GM12892 (cell line): ENCODE data around the gene INO80E.

Experiments
- DNase-seq: peaks from one replicate; pipeline ENCODE4 v3.0.0; 2011; ENCODE audit not compliant: insufficient read length
- FAIRE-seq: peaks from 2 replicates; lab custom pipeline; 2011; peaks lifted over from hg19 to GRCh38; lab: Jason Lieb, UNC
- POLR2A ChIP-seq: IDR thresholded peaks from 2 replicates; pipeline ENCODE4 v1.6.1; 2011; ENCODE audit warnings: low read depth, low read length, control low read depth
- POLR2AphosphoS5 ChIP-seq: IDR thresholded peaks from 2 replicates; pipeline ENCODE4 v1.6.1; 2011; ENCODE audit warnings: low read depth, low read length, control low read depth
- TAF1 ChIP-seq: IDR thresholded peaks from 2 replicates; pipeline ENCODE4 v1.6.1; 2011; ENCODE audit warnings: low read depth, mild to moderate bottlenecking, control low read depth, low read length, borderline replicate concordance

Gene INO80E

DNA sequence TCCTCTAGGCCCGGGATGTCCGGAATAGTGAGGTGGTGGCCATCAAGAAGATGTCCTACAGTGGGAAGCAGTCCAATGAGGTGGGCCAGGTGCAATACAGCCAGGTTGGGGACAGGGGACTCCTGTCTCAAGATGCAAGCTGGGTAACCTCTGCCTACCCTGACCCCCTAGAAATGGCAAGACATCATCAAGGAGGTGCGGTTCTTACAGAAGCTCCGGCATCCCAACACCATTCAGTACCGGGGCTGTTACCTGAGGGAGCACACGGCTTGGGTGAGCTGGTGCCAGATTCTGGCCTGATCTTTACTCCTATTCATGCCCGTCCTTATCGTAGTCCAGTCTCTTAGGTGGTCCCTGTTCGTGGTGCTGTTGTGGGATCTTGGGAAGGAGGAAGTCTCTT, 18.0 kb upstream of the INO80E start:
- no peak for TF ChIP-seq POLR2A
- TF ChIP-seq POLR2AphosphoS5 = no peak
- FAIRE-seq (no peak), DNase-seq (no peak)

- TF ChIP-seq POLR2AphosphoS5 (no peak), TAF1 (no peak), POLR2A (no peak)
- FAIRE-seq = no peak
- DNase-seq = no peak
These were observed 17.3 kb upstream of the INO80E start for GRCh38 chr16:29978564-29979270.

DNA sequence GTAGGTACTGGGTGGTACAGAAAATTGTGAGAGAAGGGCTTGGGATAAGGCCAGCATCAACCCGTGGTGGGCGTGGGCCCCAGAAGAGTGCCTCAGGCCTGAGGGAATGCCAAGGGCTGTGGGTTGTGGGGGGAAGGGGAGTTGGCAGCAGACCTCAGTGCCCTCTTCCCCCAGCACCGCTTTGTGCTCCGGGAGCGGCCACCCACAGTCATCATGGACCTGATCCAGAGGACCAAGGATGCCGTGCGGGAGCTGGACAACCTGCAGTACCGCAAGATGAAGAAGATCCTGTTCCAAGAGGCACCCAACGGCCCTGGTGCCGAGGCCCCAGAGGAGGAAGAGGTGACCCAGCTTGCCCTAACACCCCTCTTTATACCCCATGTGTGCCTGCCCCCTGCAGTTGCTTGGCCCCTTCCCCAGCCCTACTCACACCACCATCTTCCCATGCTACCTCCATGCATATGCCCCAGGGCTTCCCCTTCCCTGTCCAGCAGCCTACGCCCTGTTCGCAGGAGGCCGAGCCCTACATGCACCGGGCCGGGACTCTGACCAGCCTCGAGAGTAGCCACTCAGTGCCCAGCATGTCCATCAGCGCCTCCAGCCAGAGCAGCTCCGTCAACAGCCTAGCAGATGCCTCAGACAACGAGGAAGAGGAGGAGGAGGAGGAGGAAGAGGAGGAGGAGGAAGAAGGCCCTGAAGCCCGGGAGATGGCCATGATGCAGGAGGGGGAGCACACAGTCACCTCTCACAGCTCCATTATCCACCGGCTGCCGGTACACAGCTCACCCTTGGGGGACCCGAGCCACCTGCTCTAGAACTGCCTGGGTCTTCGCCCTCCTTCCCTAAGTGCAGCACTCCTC, 13.3 kb upstream of the INO80E start:
- no peak for DNase-seq
- TF ChIP-seq POLR2A = no peak
- no peak for TF ChIP-seq POLR2AphosphoS5
- no peak for TF ChIP-seq TAF1
- no peak for FAIRE-seq

GRCh38 chr16:29983420-29984136, 12.5 kb upstream of the INO80E start:
- TF ChIP-seq TAF1 (no peak), POLR2AphosphoS5 (no peak), POLR2A (no peak)
- no peak for DNase-seq
- FAIRE-seq = no peak

DNA sequence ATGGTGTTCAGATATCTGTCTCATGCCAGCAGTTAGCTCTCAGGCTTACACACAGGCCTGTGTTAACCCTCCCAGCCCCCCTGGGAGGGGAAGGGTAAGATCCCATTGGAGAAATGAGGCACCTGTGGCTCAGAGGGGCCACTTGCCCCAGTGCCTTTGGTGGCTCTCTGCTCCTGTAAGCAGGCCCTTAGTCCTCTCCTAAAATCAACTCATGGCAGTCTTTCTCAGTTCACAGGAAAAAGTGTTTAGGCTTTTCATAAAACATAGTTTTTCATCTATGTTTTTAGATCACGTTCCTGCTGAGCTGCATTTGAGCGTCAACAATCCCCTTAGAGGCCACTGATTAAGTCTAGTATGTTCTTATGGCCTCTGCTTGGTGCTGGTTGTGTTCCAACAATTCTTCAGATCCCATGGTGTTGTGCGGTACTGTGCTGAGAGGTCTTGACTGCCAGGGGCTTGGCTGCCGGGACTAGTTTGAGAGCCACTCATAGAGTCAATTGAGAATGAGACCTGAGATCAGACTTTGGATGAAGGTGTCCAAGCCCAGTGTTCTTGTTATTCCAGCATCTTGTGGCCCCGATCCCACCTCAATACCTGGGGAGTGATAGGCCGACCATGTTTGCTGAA, 11.8 kb upstream of the INO80E start:
- DNase-seq (no peak), FAIRE-seq (no peak)
- TF ChIP-seq POLR2AphosphoS5 = no peak

GRCh38 chr16:29984764-29985147, 11.3 kb upstream of the INO80E start:
- DNase-seq (no peak), FAIRE-seq (no peak)
- no peak for TF ChIP-seq POLR2AphosphoS5
- no peak for TF ChIP-seq POLR2A

DNA sequence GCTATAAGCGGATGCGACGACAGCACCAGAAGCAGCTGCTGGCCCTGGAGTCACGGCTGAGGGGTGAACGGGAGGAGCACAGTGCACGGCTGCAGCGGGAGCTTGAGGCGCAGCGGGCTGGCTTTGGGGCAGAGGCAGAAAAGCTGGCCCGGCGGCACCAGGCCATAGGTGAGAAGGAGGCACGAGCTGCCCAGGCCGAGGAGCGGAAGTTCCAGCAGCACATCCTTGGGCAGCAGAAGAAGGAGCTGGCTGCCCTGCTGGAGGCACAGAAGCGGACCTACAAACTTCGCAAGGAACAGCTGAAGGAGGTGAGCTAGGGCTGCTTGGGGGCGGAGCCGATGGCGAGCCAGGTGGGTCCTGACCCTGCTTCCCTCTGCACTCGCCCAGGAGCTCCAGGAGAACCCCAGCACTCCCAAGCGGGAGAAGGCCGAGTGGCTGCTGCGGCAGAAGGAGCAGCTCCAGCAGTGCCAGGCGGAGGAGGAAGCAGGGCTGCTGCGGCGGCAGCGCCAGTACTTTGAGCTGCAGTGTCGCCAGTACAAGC, 10.7 kb upstream of the INO80E start:
- no peak for DNase-seq

GRCh38 chr16:29986231-29986630, 9.8 kb upstream of the INO80E start:
- no peak for FAIRE-seq
- TF ChIP-seq POLR2A (no peak), TAF1 (no peak), POLR2AphosphoS5 (no peak)
- DNase-seq = no peak

More for the DNA sequence above, 10.7 kb upstream of the INO80E start:
- no peak for TF ChIP-seq POLR2AphosphoS5
- TF ChIP-seq POLR2A = no peak
- TF ChIP-seq TAF1 = no peak
- no peak for FAIRE-seq

DNA sequence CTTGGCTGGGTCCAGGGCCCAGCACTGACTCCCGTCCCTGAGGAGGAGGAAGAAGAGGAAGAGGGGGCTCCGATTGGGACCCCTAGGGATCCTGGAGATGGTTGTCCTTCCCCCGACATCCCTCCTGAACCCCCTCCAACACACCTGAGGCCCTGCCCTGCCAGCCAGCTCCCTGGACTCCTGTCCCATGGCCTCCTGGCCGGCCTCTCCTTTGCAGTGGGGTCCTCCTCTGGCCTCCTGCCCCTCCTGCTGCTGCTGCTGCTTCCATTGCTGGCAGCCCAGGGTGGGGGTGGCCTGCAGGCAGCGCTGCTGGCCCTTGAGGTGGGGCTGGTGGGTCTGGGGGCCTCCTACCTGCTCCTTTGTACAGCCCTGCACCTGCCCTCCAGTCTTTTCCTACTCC, 9.1 kb upstream of the INO80E start:
- DNase-seq (no peak), FAIRE-seq (no peak)
- TF ChIP-seq TAF1 (no peak), POLR2A (no peak), POLR2AphosphoS5 (no peak)

GRCh38 chr16:29987371-29988085, 8.5 kb upstream of the INO80E start:
- DNase-seq (no peak), FAIRE-seq (no peak)
- TF ChIP-seq TAF1 = no peak
